Putamen (tissue), 1 donor: ENCODE results near the gene MED7.
A peak's percentile ranks its signal among the peaks of the same experiment; 100 is the strongest.

Experiments used
- DNase-seq: peaks from one replicate; pipeline ENCODE4 v3.0.0-alpha.2; 2016; ENCODE audit warnings: low spot score

MED7 gene

GRCh38 chr5:157142317-157143126 is at the start of gene MED7:
TSS of gene MED7 (minus strand) at chr5:157142865. CDS start at chr5:157139431, 3,434 bp downstream.
- peak; percentile 99 for DNase-seq

DNA sequence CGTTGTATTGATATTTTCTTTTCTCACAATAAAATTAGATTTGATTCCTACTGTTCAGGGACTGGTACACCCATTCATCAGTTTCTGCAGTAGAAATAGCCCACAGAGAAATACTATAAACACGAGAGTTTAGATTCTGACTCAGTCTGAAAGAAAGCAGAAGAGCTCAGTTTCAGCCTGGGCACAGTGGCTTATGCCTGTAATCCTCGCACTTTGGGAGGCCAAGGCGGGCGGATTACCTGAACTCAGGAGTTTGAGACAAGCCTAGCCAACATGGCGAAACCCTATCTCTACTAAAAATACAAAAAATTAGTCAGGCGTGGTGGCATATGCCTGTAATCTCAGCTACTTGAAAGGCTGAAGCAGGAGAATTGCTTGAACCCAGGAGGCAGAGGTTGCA is 46.6 kb upstream of the MED7 start:
- DNase-seq: no peak

- DNase-seq: no peak
Observed at GRCh38 chr5:157188270-157188669, 45.6 kb upstream of the MED7 start.

DNA sequence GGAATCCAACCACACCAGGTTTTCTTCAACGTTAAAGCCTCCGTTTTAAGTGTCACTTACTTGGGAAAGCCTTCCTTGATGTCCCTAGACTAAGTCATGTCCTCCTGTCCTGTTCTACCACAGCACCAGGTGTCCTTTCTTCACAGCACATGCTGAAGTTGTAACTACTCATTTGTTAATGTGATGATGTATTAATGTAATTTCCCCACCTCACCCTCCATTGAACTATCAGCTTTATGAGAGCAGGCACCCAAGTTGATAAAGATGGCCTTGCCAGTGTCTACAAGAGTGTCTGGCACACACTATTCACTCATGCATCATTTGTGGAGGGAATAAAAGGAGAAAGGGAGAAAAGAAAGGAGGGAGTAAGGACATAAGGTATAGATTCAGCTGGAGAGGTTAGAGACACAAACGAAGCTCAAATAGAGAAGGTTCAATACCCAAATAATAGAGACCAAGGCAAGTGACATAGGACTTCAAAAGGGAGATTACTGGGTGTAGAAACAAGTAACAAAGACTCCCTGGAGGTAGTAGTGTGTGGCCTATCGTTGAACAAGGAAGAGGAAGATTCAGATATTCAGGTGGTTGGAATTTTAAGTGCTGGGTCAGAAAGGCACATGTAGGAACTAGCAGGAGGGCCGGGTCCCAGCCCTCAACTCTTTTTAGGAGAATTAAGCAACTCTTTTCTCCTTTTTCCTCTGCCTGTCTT is 44.5 kb upstream of the MED7 start:
- DNase-seq: no peak

GRCh38 chr5:157186309-157187045 is 43.8 kb upstream of the MED7 start:
- DNase-seq: no peak

GRCh38 chr5:157185122-157185521 is 42.5 kb upstream of the MED7 start:
- DNase-seq: peak; percentile 10

GRCh38 chr5:157184117-157184670 is 41.5 kb upstream of the MED7 start:
- DNase-seq: no peak

DNA sequence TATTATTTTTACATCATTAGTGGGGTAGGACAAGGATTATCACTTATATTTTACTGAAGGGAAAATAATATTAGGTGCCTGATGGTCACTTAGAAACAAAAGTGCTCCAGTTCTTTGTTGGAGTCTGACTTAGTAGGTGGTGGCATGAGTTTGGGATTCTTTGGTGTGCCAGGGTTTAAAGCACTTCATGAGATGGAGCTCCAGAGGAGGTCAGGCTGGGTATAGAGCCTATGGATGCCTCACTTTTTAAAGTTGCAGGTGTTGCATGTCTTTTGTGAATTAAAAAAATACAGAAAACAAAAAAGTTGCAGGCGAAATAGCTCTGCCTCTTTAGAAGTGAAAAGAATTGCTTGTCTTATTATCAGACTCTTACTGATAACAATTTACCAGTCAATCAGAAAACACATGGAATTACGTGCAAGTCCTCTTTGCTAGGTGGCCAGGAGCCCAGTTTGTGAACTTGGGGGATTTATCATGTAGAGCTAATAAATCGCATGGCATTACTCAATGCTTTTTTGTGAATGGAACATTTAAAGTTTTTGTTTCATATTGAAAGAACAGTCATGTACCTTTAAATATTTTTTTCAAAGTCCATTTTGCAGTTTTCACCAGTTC is 39.6 kb upstream of the MED7 start:
- DNase-seq: no peak

DNA sequence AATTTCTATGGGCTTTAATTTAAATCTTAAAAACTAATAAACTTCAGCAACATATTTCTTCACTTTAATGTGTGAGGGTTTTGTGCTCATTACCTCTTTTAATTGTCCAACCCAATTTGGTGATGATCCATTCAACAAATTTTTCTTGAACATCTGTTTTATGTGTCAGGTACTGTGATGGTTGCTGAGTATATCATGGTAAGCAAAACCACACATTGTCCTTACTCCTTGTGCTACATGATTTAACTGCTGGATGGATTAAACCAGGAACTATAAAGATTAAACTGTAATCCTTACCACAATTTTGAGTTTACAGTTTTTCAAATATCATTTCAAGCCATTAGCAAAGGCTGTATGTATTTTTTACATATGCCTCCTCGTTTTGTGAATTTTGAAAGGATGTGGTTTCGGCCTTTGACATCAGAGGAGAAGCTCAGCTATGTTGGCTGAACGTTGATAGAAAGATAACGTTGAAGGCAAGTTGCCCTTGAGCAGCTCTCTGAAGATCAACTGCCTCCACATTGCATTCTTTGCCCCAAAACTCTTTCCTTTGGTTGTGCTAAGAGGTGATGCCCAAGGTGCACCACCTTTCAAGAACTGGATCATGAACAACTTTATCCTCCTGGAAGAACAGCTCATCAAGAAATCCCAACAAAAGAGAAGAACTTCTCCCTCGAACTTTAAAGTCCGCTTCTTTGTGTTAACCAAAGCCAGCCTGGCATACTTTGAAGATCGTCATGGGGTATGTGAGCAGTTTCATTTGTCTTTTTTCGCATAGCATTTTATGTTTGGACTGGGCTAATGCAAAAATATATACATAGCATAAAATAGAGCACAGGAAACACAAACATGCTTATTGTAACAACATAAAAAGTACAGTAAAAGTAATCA is 38.0 kb upstream of the MED7 start, which contains the start of gene ITK:
TSS of gene ITK (plus strand) at position 467 of the 891 bp plus-strand sequence. CDS start at position 605, 138 bp downstream.
- no peak for DNase-seq

- no peak for DNase-seq
Observed at GRCh38 chr5:157178966-157179365, 36.3 kb upstream of the MED7 start.

DNA sequence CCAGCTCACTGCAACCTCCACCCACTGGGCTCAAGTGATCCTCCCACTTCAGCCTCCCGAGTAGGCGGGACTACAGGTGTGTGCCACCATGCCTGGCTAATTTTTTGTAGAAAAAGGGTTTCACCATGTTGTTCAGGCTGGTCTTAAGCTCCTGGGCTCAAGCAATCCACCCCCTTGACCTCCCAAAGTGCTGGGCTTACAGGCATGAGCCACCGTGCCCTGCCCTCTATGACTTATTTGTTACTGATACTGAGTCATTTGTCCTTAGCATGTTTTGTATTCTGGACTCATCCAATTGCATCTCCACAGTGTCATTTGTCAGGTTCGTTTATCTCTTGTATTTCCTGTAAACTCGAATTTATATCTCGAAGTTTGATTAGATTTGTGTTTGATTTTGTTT is 35.3 kb upstream of the MED7 start:
- no peak for DNase-seq

GRCh38 chr5:157175071-157175612 is 32.5 kb upstream of the MED7 start:
- no peak for DNase-seq

DNA sequence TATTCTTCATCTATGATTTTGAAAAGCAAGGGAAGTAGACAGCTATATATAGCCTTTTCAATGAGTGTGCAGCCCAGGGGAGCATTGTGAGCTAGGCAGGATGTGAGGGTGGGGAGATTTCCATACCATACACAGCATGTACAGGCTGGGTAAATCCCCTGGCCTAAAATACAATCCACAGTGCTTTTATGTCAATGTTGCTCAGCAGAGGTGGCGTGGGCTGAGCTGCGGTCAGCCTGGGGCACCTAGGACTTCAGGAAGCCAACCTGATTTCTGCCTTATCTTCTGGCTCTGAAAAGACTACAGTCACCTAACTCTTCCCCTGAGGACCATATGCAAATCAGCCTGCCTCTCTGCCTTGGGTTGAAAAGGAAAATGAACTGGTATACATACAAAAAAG is 29.7 kb upstream of the MED7 start:
- no peak for DNase-seq

- no peak for DNase-seq
Observed at GRCh38 chr5:157168286-157168685, 25.6 kb upstream of the MED7 start.

- DNase-seq: no peak
Observed at GRCh38 chr5:157167214-157167621, 24.6 kb upstream of the MED7 start.

DNA sequence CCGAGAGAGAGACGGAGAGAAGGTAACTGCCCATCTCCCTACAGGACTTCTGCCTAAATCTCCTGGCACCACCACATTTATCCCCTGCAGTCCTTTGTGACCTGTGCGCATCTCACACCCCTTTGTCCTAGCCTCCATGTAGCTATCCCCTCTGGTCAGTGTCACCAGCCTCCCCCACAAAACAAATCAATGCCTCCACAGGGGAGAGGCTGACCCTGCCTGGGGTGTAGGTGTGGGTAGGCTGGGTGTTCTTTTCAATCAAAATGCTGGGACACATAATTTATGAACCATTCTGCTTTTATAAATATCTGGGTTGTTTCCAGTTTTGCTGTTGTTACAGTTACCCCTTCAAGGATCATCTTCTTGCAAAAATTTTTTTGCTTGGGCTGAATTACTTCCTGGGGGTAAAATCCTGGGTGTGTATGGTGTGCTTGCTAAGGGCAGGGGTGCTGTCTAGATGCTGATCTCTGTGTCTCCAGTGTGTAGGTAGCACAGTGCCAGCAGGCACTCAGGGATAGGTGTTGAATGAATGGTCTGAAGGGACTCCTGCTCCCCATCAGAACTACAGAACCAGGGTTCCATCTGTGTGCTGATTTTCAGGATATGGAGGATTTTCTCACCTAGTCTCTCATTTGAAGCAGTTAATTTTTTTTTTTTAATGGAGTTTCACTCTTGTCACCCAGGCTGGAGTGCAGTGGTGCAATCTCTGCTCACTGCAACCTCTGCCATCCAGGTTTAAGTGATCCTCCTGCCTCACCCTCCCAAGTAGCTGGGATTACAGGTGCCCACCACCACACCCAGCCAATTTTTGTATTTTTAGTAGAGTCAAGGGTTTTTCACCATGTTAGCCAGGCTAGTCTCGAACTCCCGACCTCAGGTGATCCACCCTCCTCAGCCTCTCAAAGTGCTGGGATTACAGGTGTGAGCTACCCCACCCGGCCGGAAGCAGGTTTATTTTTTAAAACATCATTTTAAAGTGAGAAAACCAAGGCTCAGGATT is 23.8 kb upstream of the MED7 start, which contains the start of gene GARIN3:
TSS of gene GARIN3 (minus strand) at position 51 of the 1,000 bp plus-strand sequence. CDS start 96 bp downstream, outside the sequence.
- DNase-seq: no peak

GRCh38 chr5:157165668-157166067 is 23.0 kb upstream of the MED7 start:
- DNase-seq: no peak

GRCh38 chr5:157165261-157165660 is 22.6 kb upstream of the MED7 start:
- DNase-seq: no peak

- no peak for DNase-seq
Observed at GRCh38 chr5:157164521-157164920, 21.9 kb upstream of the MED7 start.
